Testis (tissue), 2 donors: ENCODE measurements around the gene CCDC158.

Experiments used
- POLR2A ChIP-seq: fragments of 450-650 bp; IDR thresholded peaks from one replicate; pipeline ENCODE4 v1.6.1; 2017; ENCODE audit warnings: antibody characterized with exemption, mild to moderate bottlenecking, moderate library complexity
- TF ChIP-seq, protein P1 (sequence below), 3 experiments: fragments of 450-650 bp in 2 of 3; fragments of 200-600 bp in 1 of 3; sonication (generic) in 1 of 3; IDR thresholded peaks; one replicate each; pipeline ENCODE4 v1.5.1; 2016 to 2019; ENCODE audit warnings: antibody characterized with exemption in 3 of 3, mild to moderate bottlenecking in 2 of 3, moderate library complexity in 1 of 3

DNA sequence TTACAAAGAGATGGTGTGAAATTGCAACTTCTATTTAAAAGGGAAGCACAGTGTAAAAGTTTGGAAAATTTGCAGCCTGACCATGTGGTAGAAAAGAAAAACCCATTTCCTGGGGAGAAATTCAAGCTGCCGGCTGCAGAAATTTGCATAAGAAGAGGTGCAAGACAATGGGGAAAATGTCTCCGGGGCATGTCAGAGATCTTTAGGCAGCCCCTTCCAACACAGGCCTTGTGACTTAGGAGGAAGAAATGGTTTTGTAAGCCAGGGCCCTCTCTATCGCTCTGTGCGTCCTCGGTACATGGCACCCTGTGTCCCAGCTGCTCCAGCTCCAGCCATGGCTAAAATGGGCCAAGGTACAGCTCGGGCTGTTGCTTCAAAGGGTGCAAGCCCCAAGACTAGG, 40.4 kb downstream of the CCDC158 start:
- no peak for TF ChIP-seq POLR2A
- TF ChIP-seq, protein P1, sequence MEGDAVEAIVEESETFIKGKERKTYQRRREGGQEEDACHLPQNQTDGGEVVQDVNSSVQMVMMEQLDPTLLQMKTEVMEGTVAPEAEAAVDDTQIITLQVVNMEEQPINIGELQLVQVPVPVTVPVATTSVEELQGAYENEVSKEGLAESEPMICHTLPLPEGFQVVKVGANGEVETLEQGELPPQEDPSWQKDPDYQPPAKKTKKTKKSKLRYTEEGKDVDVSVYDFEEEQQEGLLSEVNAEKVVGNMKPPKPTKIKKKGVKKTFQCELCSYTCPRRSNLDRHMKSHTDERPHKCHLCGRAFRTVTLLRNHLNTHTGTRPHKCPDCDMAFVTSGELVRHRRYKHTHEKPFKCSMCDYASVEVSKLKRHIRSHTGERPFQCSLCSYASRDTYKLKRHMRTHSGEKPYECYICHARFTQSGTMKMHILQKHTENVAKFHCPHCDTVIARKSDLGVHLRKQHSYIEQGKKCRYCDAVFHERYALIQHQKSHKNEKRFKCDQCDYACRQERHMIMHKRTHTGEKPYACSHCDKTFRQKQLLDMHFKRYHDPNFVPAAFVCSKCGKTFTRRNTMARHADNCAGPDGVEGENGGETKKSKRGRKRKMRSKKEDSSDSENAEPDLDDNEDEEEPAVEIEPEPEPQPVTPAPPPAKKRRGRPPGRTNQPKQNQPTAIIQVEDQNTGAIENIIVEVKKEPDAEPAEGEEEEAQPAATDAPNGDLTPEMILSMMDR (IDR thresholded peaks at IDR 0.05): no peak
